HG02588 (cell line): Measurements from ENCODE around the gene JARID2.
"Not testable (repeated sequence)": the region's sequence is repeated elsewhere in the genome, so short reads cannot be mapped to it uniquely, and the experiment has no call there.

Source experiments
- ATAC-seq: cut with Tn5 transposase; IDR thresholded peaks from one replicate; pipeline ENCODE4 v1.9.1; 2021; ENCODE audit warnings: mild to moderate bottlenecking, moderate library complexity; ENCODE audit not compliant: unreplicated experiment

Gene JARID2

DNA sequence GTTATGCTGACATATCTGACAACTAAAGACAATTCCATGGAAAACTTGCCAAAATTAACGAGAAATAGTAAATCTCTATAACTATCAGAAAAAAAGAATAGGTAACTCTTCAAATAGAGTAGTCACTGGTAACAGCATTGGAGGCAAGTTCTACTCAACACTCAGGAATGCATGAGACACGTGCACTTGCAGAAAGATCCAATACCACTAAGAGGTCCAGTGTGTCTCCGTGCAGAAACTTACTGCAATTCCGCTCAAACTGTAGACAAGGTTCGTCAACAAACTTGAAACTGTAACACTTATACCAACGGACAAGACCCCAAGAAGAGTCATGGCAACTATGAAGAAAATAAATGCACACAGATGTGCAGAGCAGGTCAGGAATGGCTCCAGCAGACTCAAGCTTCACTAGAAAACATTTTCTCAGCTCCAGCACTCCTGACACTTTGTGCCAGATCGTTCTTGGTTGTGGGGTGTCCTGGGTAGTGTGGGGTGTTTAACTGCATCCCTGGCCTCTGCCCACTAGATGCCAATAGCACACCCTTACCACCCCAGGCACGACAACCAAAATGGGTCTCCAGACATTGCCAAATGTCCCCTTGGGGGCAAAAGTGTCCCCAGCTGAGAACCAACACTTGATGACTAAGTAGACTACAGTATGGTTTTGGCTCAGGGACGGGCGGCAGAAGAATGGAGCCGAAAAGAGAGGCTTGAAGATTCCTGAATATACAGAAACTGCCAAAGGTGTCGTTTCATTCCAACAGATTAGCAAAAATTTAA lies 282.2 kb downstream of the JARID2 start:
- no peak for ATAC-seq

DNA sequence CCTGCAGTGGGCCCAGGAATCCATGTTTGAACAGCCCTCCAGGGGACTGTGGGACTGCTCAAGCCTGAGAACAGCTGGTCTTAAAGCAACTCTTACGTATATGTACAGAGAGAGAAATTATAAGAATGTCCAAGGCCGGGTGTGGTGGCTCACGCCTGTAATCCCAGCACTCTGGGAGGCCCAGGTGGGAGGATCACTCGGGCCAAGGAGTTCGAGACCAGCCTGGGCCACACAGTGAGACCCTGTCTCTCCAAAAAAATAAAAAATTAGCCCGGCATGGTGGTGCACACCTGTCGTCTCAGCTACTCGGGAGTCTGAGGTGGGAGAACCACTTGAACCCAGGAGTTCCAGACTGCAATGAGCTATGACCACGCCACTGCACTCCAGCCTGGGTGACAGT lies 283.0 kb downstream of the JARID2 start:
- no peak for ATAC-seq

DNA sequence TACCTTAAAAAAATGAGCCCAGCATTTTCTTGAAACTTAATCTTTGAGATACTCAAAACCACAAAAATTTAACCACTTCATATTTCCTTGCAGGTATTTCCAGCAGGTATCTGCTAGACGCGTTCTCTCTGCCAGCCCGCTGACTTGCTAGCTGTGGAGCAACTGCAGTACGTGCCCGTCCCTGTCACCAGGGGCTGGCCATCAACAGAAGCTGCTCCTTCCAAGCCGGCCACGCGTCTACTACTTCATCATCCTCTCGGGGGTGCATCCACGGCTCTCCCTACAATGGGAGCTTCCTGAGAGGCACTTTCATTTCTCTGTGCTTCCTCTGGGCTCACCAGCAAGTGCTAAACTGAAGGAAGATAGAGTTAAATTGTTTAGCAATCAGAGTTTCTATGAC lies 284.5 kb downstream of the JARID2 start:
- ATAC-seq = no peak

DNA sequence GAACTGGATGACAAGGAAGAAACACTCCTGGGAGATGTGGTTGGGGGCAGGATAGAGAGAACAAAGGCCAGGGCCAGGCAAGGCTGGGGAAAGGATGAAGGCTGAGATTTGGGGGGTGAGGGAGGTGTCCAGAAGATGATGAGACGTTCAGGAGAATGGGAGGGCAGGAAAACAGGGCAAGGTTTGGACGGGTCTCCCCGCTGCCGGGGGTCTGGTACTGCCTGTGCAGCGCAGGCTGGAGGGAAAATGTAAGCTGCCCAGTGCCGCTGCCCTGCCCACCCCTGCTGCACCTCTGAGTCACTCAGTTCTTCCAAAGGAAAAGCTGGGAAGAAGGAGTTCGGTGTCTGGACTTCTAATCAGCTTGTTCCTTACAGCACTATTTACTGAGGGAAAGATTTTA lies 286.1 kb downstream of the JARID2 start:
- ATAC-seq = no peak

DNA sequence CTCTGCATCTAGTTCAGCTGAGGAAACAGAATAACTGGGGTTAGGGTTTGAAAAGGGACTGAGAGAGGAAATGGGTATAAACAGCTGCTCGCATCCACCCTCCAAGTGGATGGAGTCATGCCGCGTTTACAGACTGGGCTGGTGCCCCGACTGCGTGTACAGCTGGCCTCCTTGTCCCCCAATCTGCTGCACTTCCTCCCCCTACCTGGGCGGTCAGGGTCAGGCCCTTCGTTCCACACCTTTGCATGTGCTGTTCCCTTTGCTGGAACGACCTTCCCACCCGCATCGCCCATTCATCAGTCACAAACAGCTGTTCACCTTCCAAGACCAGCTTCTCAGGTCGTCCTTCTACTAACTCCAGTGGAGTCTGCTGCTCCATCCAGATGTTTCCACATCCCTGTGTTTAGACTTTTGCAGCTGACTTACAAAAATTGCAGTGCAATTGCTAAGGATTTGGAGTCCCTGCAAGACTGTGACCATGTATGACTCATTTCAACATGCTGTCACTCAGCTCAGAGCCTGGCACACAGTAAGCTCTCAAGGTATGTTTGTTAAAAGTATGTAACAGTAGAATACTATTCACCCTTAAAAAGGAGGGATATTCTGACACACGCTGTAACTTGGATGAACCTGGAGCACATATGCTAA lies 287.6 kb downstream of the JARID2 start:
- no peak for ATAC-seq

DNA sequence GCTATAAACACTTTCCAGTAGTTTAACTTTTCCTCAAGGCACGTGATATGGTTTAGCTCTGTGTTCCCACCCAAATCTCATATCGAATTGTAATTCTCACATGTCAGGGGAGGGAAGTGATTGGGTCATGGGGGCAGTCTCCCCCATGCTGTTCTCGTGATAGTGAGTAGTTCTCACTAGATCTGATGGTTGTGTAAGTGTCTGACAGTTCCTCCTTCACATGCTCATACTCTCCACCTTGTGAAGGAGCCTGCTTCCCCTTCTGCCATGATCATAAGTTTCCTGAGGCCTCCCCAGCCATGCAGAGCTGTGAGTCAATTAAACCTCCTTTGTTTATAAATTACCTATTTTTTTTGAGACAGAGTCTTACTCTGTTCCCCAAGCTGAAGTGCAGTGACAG lies 289.1 kb downstream of the JARID2 start:
- no peak for ATAC-seq

DNA sequence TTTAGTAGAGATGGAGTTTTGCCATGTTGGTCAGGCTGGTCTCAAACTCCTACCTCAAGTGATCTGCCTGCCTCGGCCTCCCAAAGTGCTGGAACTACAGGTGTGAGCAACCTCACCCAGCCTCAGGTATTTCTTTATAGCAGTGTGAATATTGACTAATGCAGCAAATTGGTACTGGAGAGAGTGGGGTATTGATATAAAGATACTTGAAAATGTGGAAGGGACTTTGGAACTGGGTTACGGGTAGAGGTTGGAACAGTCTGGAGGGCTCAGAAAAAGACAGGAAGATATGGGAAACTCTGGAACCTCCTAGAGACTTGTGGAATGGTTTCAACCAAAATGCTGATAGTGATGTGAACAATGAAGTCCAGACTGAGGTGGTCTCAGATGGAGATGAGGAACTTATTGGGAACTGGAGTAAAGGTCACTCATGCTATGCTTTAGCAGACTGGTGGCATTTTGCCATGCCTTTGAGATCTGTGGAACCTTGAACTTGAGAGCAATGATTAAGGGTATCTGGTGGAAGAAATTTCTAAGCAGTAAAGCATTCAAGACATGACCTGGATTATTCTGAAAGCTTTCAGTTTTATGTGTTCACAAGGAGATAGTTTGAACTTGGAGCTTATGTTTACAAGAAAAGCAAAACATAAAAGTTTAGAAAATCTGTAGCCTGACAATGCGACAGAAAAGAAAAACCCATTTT lies 289.8 kb downstream of the JARID2 start:
- ATAC-seq = no peak

DNA sequence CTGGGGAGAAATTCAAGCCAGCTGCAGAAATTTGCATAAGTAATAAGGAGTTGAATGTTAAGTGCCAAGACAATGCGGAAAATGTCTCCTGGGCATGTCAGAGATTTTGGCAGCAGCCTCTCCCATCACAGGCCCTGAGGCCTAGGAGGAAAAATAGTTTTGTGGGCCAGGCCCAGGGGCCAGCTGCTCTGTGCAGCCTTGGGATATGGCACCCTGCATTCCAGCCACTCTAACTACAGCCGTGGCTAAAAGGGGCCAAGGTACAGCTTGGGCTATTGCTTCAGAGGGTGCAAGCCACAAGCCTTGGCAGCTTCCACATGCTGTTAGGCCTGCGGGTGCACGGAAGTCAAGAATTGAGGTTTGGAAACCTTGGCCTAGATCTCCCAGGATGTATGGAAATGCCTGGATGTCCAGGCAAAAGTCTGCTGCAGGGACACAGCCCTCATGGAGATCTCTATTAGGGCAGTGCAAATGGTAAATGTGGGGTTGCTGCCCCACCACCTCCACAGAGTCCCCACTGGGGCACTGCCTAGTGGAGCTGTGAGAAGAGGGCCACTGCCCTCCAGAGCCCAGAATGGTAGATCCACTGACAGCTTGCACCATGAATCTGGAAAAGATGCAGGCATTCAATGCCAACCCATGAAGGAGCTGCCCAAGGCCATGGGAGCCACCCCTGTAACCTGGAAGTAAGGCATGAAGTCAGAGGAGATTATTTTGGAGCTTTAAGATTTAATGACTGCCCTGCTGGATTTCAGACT lies 290.5 kb downstream of the JARID2 start:
- ATAC-seq = no peak

DNA sequence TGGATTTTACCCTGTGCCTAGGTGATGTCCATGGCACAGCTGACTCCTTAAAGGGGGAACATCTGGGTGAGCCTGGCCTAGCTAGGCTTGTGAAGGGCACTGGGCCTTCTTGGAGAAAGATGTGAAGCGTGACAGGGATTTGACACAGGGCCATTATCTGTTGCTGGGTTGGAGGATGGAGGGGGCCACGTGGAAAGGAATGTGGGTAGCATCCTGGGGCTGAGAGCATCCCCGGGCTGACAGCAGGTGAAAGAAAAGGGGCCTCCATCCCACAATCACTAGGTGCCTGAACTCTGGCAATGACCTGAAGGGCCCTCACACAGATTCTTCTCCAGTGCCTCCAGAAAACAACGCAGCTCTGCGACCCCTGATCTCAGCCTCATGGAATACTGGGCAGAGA lies 292.2 kb downstream of the JARID2 start:
- ATAC-seq = no peak

DNA sequence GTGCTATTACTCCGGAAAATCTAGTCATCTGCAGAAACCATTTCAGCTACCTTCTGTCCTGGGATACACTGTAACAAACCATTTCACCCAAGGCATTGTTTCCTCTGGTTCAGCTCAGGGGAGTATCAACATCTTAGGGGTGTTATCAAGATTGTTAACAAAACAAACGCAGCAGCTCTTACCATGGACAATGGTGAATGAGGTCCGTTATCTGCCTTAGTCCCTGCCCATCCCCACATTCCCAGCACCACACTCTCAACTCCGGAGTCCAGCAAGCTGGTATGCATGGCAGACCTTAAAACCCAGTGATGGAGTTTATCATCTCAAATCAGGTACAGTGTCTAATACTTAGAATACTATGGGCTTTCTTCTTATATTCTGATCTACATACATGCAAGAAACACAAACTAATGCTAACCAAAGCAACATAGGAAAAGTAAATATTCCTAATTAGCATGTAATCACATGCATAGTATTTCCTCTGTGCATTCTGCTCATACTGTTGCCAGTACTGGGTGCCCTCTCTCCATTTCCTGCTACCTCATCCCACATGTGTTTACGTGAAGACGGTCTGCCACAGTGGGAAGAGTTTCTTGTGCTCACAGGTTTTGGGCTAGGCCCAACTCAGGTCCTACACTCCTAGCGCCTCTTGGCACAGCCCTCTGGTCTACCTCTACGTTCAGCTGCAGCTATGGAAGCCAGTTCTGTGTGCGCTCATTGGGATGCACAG lies 293.1 kb downstream of the JARID2 start:
- no peak for ATAC-seq

DNA sequence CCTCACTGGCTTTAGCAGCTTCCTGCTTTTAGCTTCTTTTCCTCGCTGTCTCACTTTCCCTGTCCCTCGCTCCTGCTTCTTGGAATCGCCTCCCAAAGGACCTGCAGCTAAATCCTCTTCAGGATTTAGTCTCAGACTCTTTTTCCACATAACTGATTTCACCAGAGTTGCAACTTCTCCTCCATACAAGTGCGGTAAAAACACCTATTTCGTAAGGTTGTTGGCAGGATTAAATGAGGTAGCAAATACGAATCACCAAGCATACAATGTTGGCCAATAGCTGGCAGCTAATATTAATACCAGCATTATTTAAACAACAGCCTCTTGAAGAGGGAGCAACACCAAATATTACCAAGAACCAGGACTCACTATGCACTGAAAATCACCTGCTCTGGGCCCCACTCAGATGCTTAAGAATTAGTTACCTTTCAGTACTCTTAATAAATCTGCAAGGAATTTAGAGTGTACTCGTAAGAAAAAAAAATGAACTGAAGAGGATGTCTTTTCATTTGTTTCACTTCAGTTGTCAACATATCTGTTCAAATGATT lies 293.9 kb downstream of the JARID2 start:
- no peak for ATAC-seq

DNA sequence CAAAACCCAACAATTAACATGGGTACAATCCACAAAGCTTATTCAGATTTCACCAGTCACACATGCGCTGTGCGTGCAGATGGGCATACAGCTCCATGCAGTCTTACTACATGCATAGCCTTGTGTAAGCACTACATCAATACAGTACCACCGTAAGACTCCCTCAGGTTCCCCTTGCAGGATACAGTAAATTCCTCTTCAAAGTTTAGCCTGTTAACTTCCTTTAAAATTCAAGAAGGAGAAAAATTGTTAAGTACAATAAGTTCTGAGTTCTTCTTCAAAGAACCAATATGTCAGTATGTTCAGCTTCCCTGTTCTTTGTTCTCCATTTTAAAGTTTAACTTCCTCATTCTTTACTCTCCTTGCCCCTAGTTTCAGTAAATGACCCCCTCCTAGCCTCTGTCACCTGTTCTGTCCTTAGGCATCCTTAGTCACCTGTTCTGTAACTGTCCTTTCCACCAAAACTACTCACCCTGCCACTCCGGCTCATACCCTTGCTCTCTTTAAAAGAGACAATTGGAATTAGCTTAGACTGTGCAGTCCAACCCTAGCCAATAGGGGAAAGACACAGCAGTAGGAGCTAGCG lies 297.6 kb downstream of the JARID2 start:
- ATAC-seq = not testable (repeated sequence)

DNA sequence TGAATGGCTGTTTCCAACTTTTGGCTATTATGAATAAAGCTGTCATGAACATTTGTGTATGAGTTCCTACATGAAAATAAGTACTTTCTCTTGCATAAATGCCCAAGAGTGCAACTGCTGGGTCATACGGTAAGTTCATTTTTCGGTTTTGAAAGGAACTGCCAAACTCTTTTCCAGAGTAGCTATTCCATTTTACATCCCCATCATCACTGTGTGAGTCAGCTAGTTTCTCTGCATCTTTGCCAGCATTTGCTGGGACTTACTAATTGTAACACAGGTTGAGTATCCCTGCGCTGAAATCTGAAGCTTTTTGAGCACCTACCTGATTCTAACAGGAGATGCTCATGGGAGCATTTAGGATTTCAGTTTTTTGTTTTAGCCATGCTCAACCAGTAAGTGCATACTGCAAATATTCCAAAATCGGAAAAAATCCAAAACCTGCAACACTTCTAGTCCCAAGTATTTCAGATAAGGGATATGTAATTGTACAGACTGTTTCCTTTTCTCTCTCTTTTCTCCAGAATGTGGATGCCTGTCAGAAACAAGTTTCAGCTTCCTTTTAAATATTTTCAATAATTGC lies 298.5 kb downstream of the JARID2 start:
- no peak for ATAC-seq

DNA sequence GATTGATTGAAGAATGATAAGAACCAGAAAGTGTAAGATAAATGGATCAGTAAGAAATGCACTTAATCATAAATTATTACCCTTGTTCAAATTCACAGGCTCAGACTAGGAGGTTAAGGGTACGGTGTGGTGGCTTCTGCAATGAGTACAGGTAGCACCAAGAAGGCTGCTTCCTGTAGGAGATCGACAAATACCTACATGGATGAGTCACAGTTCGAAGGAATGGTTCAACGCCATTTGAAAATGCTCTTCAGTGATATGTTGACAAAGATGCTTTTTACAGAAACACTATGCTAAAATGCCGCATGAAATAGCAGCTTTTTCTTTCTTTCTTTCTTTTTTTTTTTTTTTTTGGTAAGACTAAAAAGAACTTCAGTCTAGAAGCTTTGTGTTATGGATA lies 300.7 kb downstream of the JARID2 start:
- no peak for ATAC-seq

DNA sequence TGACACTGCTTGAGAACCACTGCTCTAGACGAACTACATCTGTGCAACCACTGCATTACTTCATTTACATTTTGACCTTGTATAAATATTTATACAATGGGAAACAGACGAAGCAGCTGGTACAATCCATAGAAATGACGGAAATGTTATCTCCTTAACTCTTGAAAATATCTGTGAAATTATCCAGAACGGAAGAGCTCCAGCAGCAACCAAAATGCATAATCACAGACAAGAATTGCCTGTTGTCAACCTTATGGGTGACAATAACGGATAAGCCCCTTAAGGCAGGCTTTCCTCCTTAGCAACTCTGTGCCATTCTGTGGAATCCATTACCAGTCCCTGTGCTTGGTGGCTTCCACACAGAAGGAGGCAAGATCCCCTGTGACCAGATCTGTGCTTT lies 301.5 kb downstream of the JARID2 start:
- no peak for ATAC-seq

DNA sequence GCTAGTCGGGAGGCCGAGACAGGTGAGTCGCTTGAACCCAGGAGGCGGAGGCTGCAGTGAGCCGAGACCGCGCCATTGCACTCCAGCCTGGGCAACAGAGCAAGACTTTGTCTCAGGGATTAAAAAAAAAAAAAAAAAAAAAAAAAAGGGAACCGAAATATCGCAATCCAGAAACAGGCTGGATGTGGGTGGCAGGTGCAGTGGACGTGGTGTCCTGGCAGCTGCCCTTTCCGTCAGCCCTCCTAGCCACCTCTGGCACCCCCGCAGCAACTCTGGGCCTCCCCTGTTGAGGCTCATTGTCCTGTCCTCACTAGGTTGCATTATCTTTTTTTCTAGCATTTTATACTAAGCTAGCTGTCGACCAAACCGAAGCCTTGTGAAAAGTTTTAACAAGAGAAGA lies 303.5 kb downstream of the JARID2 start:
- ATAC-seq = no peak

DNA sequence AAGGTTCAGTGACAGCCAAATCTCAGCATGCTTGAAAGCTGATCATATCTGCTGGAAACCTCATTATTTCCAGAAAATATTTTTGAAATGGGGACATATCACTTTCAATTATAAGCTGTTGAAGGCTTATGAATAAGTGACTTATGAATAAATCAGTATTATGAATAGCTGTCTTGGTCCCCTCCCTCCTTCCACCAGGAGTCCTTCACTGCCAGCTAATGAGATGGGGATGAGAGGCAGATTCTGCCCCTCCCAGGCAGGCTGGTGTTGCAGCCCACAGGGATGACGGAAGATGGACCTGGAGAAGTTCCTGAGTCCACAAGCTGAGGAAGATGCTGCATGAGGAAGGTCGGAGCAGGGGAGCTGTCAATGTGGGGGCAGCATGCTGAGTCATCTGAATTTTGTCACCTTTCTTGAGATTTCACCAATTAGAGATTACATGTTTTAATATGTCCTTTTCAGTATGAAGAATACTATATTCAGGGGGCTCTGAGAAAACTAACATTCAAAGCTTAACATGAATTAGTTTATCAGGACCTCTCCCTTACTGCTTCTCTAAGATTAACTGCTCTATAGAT lies 304.8 kb downstream of the JARID2 start:
- ATAC-seq = no peak

DNA sequence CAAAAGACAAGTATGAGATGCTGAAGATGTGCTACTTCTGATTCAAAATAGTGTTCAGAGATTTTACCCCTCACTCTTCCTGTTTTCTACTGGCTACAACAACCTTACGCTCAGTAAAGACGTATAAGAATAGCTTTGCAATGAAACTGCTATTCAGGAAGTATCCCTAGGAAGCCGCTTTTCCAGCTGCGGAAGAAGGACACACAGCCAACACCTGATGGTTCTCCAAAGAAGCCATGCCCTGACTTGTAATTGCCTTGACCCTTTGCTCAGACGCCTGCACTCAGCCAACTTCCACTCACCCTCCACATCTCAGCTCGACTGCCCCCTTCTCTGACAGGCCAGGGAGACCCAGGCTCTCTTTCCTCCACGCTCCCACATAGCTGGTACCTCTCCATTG lies 305.4 kb downstream of the JARID2 start:
- ATAC-seq = no peak

DNA sequence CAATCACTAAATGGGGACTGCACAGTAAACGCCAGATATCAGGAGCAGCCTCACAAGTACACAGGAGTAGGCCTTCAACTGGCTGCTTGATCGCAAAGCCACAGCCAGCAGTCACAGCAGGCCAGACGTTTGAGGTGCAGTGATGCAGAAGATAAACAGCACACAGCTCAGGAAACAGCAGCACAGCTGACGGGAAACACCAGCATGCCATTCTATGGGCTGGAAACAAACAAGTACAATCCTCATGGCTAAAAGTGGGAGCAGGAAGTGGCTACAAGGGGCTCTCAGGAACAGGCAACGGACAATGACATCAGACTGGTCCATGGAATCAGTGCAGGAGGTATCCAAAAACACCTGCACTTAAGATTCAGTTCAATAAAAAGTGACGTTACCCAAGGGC lies 305.9 kb downstream of the JARID2 start:
- ATAC-seq = no peak
